Endodermal cell (in vitro differentiated cells): Measurements from ENCODE around the gene C5orf22. TPM values are rescaled to one million over a fixed set of nuclear protein-coding genes. Genes with fewer than 3 reads are reported as not detected.
A peak's percentile ranks its signal among the peaks of the same experiment; 100 is the strongest.
"Not testable (repeated sequence)": the region's sequence is repeated elsewhere in the genome, so short reads cannot be mapped to it uniquely, and the experiment has no call there.

Experiments
- DNase-seq: peaks from one replicate; pipeline ENCODE4 v3.0.0-alpha.2; 2017
- H3K27ac ChIP-seq: 2 replicates; pipeline ENCODE4 v1.5.1; 2013; ENCODE audit warnings: mild to moderate bottlenecking, low read depth, low read length, moderate library complexity
- H3K27me3 ChIP-seq: 2 replicates; pipeline ENCODE4 v1.6.1; 2013; ENCODE audit warnings: mild to moderate bottlenecking, low read length, moderate library complexity; ENCODE audit not compliant: insufficient read depth, control insufficient read depth, poor library complexity, severe bottlenecking
- H3K36me3 ChIP-seq: 2 replicates; pipeline ENCODE4 v1.7.0; 2013; ENCODE audit warnings: mild to moderate bottlenecking, low read length, moderate library complexity; ENCODE audit not compliant: control insufficient read depth, insufficient read depth
- H3K4me1 ChIP-seq: one replicate; pipeline ENCODE4 v1.7.0; 2013; ENCODE audit warnings: low read length; ENCODE audit not compliant: control insufficient read depth, insufficient read depth
- H3K4me3 ChIP-seq: 2 replicates; pipeline ENCODE4 v1.5.1; 2013; ENCODE audit warnings: mild to moderate bottlenecking, low read length, moderate library complexity
- H3K9ac ChIP-seq: 2 replicates; pipeline ENCODE4 v1.6.1; 2013; ENCODE audit warnings: mild to moderate bottlenecking, low read length, moderate library complexity; ENCODE audit not compliant: poor library complexity, severe bottlenecking; ENCODE audit errors: extremely low read depth
- H3K9me3 ChIP-seq: 2 replicates; pipeline ENCODE4 v1.6.1; 2013; ENCODE audit warnings: mild to moderate bottlenecking, low read length, moderate library complexity; ENCODE audit not compliant: control insufficient read depth
- H3K27ac Mint-ChIP-seq: 2 replicates; pipeline ENCODE4 v1.8.0; 2020; ENCODE audit warnings: mixed read lengths
- H3K27me3 Mint-ChIP-seq: 2 replicates; pipeline ENCODE4 v1.8.0; 2021; ENCODE audit warnings: mild to moderate bottlenecking, mixed read lengths; ENCODE audit not compliant: insufficient read depth
- H3K36me3 Mint-ChIP-seq: 2 replicates; pipeline ENCODE4 v1.8.0; 2020; ENCODE audit warnings: low read depth, mixed read lengths
- H3K4me1 Mint-ChIP-seq: 2 replicates; pipeline ENCODE4 v1.8.0; 2020; ENCODE audit warnings: mixed read lengths
- H3K4me3 Mint-ChIP-seq: 2 replicates; pipeline ENCODE4 v1.8.0; 2020; ENCODE audit warnings: mild to moderate bottlenecking, moderate library complexity, mixed read lengths
- H3K9me3 Mint-ChIP-seq: 2 replicates; pipeline ENCODE4 v1.8.0; 2020; ENCODE audit warnings: mild to moderate bottlenecking, mixed read lengths
- CTCF ChIP-seq: fragments of 200-600 bp; sonication (generic); conservative IDR thresholded peaks from 2 replicates; pipeline ENCODE4 v1.5.0; 2021; ENCODE audit warnings: antibody characterized with exemption, mild to moderate bottlenecking
- WGBS, 2 experiments: methylation state at CpG; one replicate each; pipeline versions ENCODE4 v1.1.5 to v1.1.7; 2013; ENCODE audit warnings: missing lambda C conversion rate in 2 of 2, mixed read lengths in 1 of 2; ENCODE audit not compliant: insufficient coverage in 1 of 2, insufficient read length in 1 of 2; 5-methylcytosine and 5-hydroxymethylcytosine counted together
- total RNA-seq, 2 donors: library from RNA; stranded (reverse); fragmentation: NEBNext Ultra II Directional in 1 of 2; extraction: Animal tissue kit (Norgen Biotek cat#: 25700) in 1 of 2; gene quantifications; 2 replicates in 1 of 2; 3 replicates in 1 of 2; pipeline ENCODE4 v1.2.1, GENCODE V29; 2021

Gene C5orf22
- total RNA-seq, 2 donors from 2014 or later: 44.2 to 52.7 TPM

GRCh38 chr5:31596354-31596753 is 64.3 kb downstream of the C5orf22 start:
- TF ChIP-seq CTCF: no peak
- no peak overlapping the region for H3K4me3 ChIP-seq
- no peaks in the 10 kb centered on the region for H3K9me3 Mint-ChIP-seq
- H3K27ac ChIP-seq: no peak overlapping the region
- H3K27me3 Mint-ChIP-seq: no peaks in the 10 kb centered on the region
- H3K4me3 Mint-ChIP-seq: no peak overlapping the region
- H3K4me1 ChIP-seq: no peaks in the 10 kb centered on the region
- H3K36me3 ChIP-seq: no peaks in the 10 kb centered on the region
- no peak for DNase-seq
- H3K4me1 Mint-ChIP-seq: peaks cover 7% of the 10 kb centered on the region
- no peak overlapping the region for H3K9ac ChIP-seq
- WGBS, 2 experiments: 100% methylated on average over 1 of the region's 1 CpG; no CpG with 5 or more reads in 1 of the 2 experiments
- no peaks in the 10 kb centered on the region for H3K27me3 ChIP-seq
- H3K27ac Mint-ChIP-seq: no peak overlapping the region
- H3K36me3 Mint-ChIP-seq: no peaks in the 10 kb centered on the region
- H3K9me3 ChIP-seq: no peaks in the 10 kb centered on the region

DNA sequence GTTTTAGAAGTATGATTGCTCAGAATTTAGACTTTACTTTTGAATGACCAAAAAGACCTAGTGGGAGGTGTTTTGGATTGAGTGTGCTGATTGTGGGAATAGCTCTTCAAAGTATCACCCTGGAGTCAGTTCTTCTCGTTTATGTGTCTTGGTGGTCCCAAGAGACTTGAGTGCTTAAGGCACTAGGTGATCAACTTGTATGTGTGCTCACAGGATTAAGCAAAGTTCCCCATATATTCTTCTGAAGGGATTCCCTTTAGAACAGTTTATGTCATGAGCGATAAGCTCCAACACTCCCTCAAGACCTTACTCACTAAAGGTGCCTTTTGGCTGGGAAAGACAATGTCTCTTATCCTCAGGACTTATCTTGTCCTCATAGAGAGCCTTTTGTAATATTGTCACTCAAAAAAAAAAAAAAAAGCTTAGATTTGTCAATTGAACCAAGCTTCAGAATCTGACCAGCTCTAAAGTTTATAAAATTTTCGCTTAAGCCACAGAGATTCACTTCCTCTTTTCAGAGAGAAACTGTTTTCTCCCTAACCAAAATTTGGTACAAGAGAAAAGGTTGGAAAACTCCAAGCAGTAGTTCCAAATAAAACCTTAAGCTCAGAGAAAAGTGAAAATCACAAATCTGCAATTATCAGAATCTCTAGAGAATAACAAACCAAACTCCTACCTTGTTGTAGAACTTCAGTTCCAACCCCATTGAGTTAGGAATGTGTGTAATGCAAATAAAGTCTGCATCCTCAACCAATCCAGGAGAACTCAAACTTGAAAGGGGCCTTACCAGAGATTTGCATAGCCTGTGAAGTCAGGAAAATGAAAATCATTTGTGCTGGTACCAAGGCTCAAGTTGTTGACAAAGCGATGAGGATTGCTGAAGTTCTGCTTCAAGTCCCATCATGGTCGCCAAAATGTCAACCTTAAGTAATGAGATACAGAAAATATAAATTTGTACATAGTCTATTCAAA is 66.8 kb downstream of the C5orf22 start:
- H3K4me3 Mint-ChIP-seq: no peak overlapping the region
- no peaks in the 10 kb centered on the region for H3K9me3 ChIP-seq
- no peak overlapping the region for H3K27ac ChIP-seq
- DNase-seq: no peak
- H3K27me3 ChIP-seq: no peaks in the 10 kb centered on the region
- H3K4me1 Mint-ChIP-seq: peaks cover 7% of the 10 kb centered on the region
- no peaks in the 10 kb centered on the region for H3K27me3 Mint-ChIP-seq
- WGBS, 2 experiments: 95 to 97% methylated on average over 4 to 5 of the region's 5 CpGs
- TF ChIP-seq CTCF: no peak
- peak overlapping the region; percentile 9 for H3K27ac Mint-ChIP-seq
- no peaks in the 10 kb centered on the region for H3K36me3 ChIP-seq
- no peak overlapping the region for H3K9ac ChIP-seq
- H3K4me1 ChIP-seq: no peaks in the 10 kb centered on the region
- no peaks in the 10 kb centered on the region for H3K36me3 Mint-ChIP-seq
- H3K9me3 Mint-ChIP-seq: no peaks in the 10 kb centered on the region
- no peak overlapping the region for H3K4me3 ChIP-seq

DNA sequence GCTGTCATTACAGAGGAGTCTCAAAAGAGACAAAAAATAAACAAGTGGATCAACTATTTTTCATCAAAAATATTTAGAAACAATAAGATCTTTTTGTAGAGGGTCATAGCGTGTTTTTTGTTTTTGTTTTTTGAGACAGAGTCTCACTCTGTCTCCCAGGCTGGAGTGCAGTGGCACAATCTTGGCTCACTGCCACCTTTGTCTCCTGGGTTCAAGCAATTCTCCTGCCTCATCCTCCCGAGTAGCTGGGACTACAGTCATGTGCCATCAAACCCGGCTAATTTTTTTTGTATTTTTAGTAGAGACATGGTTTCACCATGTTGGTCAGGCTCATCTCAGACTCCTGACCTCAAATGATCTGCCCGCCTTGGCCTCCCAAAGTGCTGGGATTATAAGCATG is 70.2 kb downstream of the C5orf22 start:
- not testable (repeated sequence) for H3K4me3 ChIP-seq, H3K9ac ChIP-seq, H3K27ac Mint-ChIP-seq, H3K4me1 ChIP-seq, H3K27ac ChIP-seq, H3K9me3 ChIP-seq, H3K4me1 Mint-ChIP-seq, DNase-seq, H3K27me3 Mint-ChIP-seq, H3K36me3 Mint-ChIP-seq, H3K27me3 ChIP-seq, H3K9me3 Mint-ChIP-seq, H3K4me3 Mint-ChIP-seq, H3K36me3 ChIP-seq
- WGBS, 2 experiments: 90 to 93% methylated on average over 3 to 4 of the region's 4 CpGs
